HCT116 (cell line): ENCODE data around the gene CAPN5. TPM values are rescaled to one million over a fixed set of nuclear protein-coding genes. Genes with fewer than 3 reads are reported as not detected.

Source experiments
- ATAC-seq: fragments of 200-7000 bp; cut with Tn5 transposase; 2 replicates; pipeline ENCODE4 v1.9.1; 2020; ENCODE audit warnings: mild to moderate bottlenecking, moderate library complexity
- BruUV-seq: library from RNA; stranded (reverse); fragments of 400-500 nt; replicated peaks from 2 replicates; lab custom pipeline; 2021; lab: Mats Ljungman, UMichigan
- CTCF ChIA-PET: fragments of 300-600 bp; sonication (Branson Sonifier 250); formaldehyde crosslinking; loops from one replicate; lab custom pipeline; 2021; ENCODE audit warnings: antibody characterized with exemption; lab: Charles Lee
- POLR2A ChIA-PET: fragments of 300-600, 350-600 bp; sonication (Branson Sonifier 250); formaldehyde crosslinking; loops from one replicate; lab custom pipeline; 2021; ENCODE audit warnings: antibody characterized with exemption; lab: Charles Lee
- RAD21 ChIA-PET, 2 experiments: fragments of 300-600 bp; sonication (Branson Sonifier 250); formaldehyde crosslinking; loops; one replicate each; lab custom pipeline; 2023; ENCODE audit warnings: low total read pairs in 2 of 2; ENCODE audit not compliant: uncharacterized antibody in 2 of 2, unreplicated experiment in 2 of 2, low non-redundant PET in 1 of 2; lab: Charles Lee
- DNase-seq: peaks from one replicate; pipeline ENCODE4 v3.0.0-alpha.2; 2010; ENCODE audit warnings: low read depth, low spot score
- H2AFZ ChIP-seq: fragments of 200-600 bp; shearing (Covaris generic), sonication (generic); 2 replicates; pipeline ENCODE4 v1.6.1; 2017; ENCODE audit warnings: low read depth, mixed run types, mixed read lengths, antibody characterized with exemption, low read length; ENCODE audit not compliant: poor library complexity, severe bottlenecking
- H3K27ac ChIP-seq: 2 replicates; pipeline ENCODE4 v1.5.1; 2012; ENCODE audit warnings: low read depth, low read length
- H3K27me3 ChIP-seq: fragments of 200-600 bp; sonication (generic); 2 replicates; pipeline ENCODE4 v1.6.1; 2016; ENCODE audit warnings: mixed run types, low read length, mixed read lengths; ENCODE audit not compliant: insufficient read depth
- H3K36me3 ChIP-seq, 2 experiments: fragments of 200-500 bp in 1 of 2; fragments of 200-600 bp in 1 of 2; sonication (Bioruptor generic) in 1 of 2; sonication (generic) in 1 of 2; 2 replicates each; pipeline versions ENCODE4 v1.5.1 to v1.6.1; 2014 to 2016; ENCODE audit warnings: low read length in 2 of 2, inconsistent platforms in 1 of 2, mixed read lengths in 1 of 2, mixed run types in 1 of 2; ENCODE audit not compliant: insufficient read depth in 2 of 2, control insufficient read depth in 1 of 2
- H3K4me1 ChIP-seq, 2 experiments: fragments of 200-600 bp in 1 of 2; sonication (generic) in 1 of 2; 2 replicates each; pipeline versions ENCODE4 v1.5.1 to v1.6.1; 2012 to 2017; ENCODE audit warnings: low read length in 2 of 2, inconsistent platforms in 1 of 2, mild to moderate bottlenecking in 1 of 2, mixed read lengths in 1 of 2, mixed run types in 1 of 2, moderate library complexity in 1 of 2; ENCODE audit not compliant: insufficient read depth in 2 of 2, control insufficient read depth in 1 of 2
- H3K4me2 ChIP-seq: fragments of 200-600 bp; sonication (generic); 2 replicates; pipeline ENCODE4 v1.6.1; 2017; ENCODE audit warnings: mixed run types, low read length, mixed read lengths
- H3K4me3 ChIP-seq, 2 experiments: fragments of 200-600 bp in 1 of 2; sonication (generic) in 1 of 2; replicated peaks in 1 of 2; 2 replicates each; pipeline ENCODE4 v1.5.1; 2011 to 2016; ENCODE audit warnings: low read length in 2 of 2, control low read depth in 1 of 2, low read depth in 1 of 2, mild to moderate bottlenecking in 1 of 2, mixed read lengths in 1 of 2, mixed run types in 1 of 2
- H3K79me2 ChIP-seq: fragments of 200-600 bp; sonication (generic); 2 replicates; pipeline ENCODE4 v1.6.1; 2017; ENCODE audit warnings: mild to moderate bottlenecking, mixed run types, low read length, moderate library complexity, mixed read lengths; ENCODE audit not compliant: insufficient read depth
- H3K9ac ChIP-seq: fragments of 200-600 bp; sonication (generic); 2 replicates; pipeline ENCODE4 v1.6.1; 2016; ENCODE audit warnings: low read length, mixed read lengths
- H3K9me2 ChIP-seq: fragments of 200-600 bp; sonication (generic), shearing (Covaris generic); 2 replicates; pipeline ENCODE4 v1.6.1; 2017; ENCODE audit warnings: mixed run types, mild to moderate bottlenecking, moderate library complexity; ENCODE audit not compliant: insufficient read depth
- H3K9me3 ChIP-seq, 2 experiments: fragments of 200-500 bp in 1 of 2; fragments of 200-600 bp in 1 of 2; sonication (Bioruptor generic) in 1 of 2; sonication (generic) in 1 of 2; 2 replicates each; pipeline ENCODE4 v1.6.1; 2014 to 2017; ENCODE audit warnings: low read length in 2 of 2, mixed read lengths in 2 of 2, inconsistent platforms in 1 of 2, low read depth in 1 of 2, mild to moderate bottlenecking in 1 of 2, mixed run types in 1 of 2, moderate library complexity in 1 of 2; ENCODE audit not compliant: control insufficient read depth in 1 of 2, insufficient read depth in 1 of 2
- H4K20me1 ChIP-seq: fragments of 200-600 bp; sonication (generic), shearing (Covaris generic); 2 replicates; pipeline ENCODE4 v1.6.1; 2017; ENCODE audit warnings: mixed run types, mild to moderate bottlenecking, moderate library complexity; ENCODE audit not compliant: insufficient read depth
- CBX3 ChIP-seq: IDR thresholded peaks from 2 replicates; pipeline ENCODE4 v1.6.1; 2012; ENCODE audit warnings: low read depth
- EGR1 ChIP-seq: IDR thresholded peaks from 2 replicates; pipeline ENCODE4 v1.6.1; 2012; ENCODE audit warnings: low read depth
- ELF1 ChIP-seq: IDR thresholded peaks from 2 replicates; pipeline ENCODE4 v1.6.1; 2012; ENCODE audit warnings: low read depth, borderline replicate concordance
- JUND ChIP-seq: IDR thresholded peaks from 2 replicates; pipeline ENCODE4 v1.6.1; 2012
- MAX ChIP-seq: IDR thresholded peaks from 2 replicates; pipeline ENCODE4 v1.6.1; 2012
- RAD21 ChIP-seq: IDR thresholded peaks from 2 replicates; pipeline ENCODE4 v1.6.1; 2012; ENCODE audit warnings: low read depth, mild to moderate bottlenecking
- REST ChIP-seq: IDR thresholded peaks from 2 replicates; pipeline ENCODE4 v1.6.1; 2012; ENCODE audit warnings: low read depth
- SIN3A ChIP-seq: IDR thresholded peaks from 2 replicates; pipeline ENCODE4 v1.6.1; 2012; ENCODE audit warnings: low read depth
- SRF ChIP-seq: IDR thresholded peaks from 2 replicates; pipeline ENCODE4 v1.6.1; 2012; ENCODE audit warnings: low read depth
- TCF7L2 ChIP-seq: IDR thresholded peaks from 2 replicates; pipeline ENCODE4 v1.7.0; 2011; ENCODE audit warnings: borderline replicate concordance, inconsistent platforms; ENCODE audit not compliant: insufficient read depth, insufficient read length; ENCODE audit errors: extremely low read depth
- YY1 ChIP-seq: IDR thresholded peaks from 2 replicates; pipeline ENCODE4 v1.6.1; 2011; ENCODE audit warnings: low read length, low read depth, moderate library complexity, mild to moderate bottlenecking; ENCODE audit not compliant: insufficient replicate concordance; ENCODE audit errors: extremely low read depth
- ZFX ChIP-seq: fragments of 450-650 bp; IDR thresholded peaks from 2 replicates; pipeline ENCODE4 v1.6.1; 2017
- ZNF274 ChIP-seq: fragments of 200-500 bp; sonication (Bioruptor generic); IDR thresholded peaks from 2 replicates; pipeline ENCODE4 v1.6.1; 2014; ENCODE audit warnings: mild to moderate bottlenecking, low read depth, low read length, inconsistent platforms
- intact Hi-C: fragments of 100-400 bp; cut with micrococcal nuclease; formaldehyde crosslinking; loops from 2 replicates; pipeline ENCODE4 v1.10.0; 2022
- total RNA-seq: library from RNA; stranded (reverse); gene quantifications from one replicate; pipeline ENCODE4 v1.2.1, GENCODE V29; 2021; ENCODE audit not compliant: unreplicated experiment
- TF ChIP-seq, protein P1 (sequence below): IDR thresholded peaks from 2 replicates; pipeline ENCODE4 v1.6.1; 2011; ENCODE audit warnings: mild to moderate bottlenecking, low read length, moderate library complexity; ENCODE audit not compliant: insufficient replicate concordance; ENCODE audit errors: extremely low read depth

CAPN5 gene
- total RNA-seq, 1 experiment from 2014 or later = 8.6 TPM

- H3K9ac ChIP-seq = no peak overlapping the region
- intact Hi-C loops = no loop called here
Observed at GRCh38 chr11:77131560-77131959, 64.8 kb downstream of the CAPN5 start.

More at GRCh38 chr11:77131560-77131959, 64.8 kb downstream of the CAPN5 start:
- Histone ChIP-seq H3K27ac (no peak overlapping the region), H3K27me3 (no peaks in the 10 kb centered on the region), H3K4me1 (peaks cover 3 to 19% of the 10 kb centered on the region in 2 experiments; a peak in 3 of 4 replicates), H3K79me2 (no peaks in the 10 kb centered on the region), H3K9me3 (no peaks in the 10 kb centered on the region), H3K9me2 (no peaks in the 10 kb centered on the region), H3K4me3 (no peak overlapping the region), H2AFZ (no peak overlapping the region), H3K36me3 (no peaks in the 10 kb centered on the region), H4K20me1 (no peaks in the 10 kb centered on the region), H3K4me2 (no peak overlapping the region)
- no peak for DNase-seq
- POLR2A ChIA-PET = no interaction called here
- TF ChIP-seq JUND (no peak), ZNF274 (no peak), SRF (no peak), REST (no peak), ZFX (no peak), ELF1 (no peak), MAX (no peak), TCF7L2 (no peak), YY1 (no peak), RAD21 (no peak), CBX3 (no peak), SIN3A (no peak), EGR1 (no peak)
- TF ChIP-seq, protein P1, sequence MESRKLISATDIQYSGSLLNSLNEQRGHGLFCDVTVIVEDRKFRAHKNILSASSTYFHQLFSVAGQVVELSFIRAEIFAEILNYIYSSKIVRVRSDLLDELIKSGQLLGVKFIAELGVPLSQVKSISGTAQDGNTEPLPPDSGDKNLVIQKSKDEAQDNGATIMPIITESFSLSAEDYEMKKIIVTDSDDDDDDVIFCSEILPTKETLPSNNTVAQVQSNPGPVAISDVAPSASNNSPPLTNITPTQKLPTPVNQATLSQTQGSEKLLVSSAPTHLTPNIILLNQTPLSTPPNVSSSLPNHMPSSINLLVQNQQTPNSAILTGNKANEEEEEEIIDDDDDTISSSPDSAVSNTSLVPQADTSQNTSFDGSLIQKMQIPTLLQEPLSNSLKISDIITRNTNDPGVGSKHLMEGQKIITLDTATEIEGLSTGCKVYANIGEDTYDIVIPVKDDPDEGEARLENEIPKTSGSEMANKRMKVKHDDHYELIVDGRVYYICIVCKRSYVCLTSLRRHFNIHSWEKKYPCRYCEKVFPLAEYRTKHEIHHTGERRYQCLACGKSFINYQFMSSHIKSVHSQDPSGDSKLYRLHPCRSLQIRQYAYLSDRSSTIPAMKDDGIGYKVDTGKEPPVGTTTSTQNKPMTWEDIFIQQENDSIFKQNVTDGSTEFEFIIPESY = no peak
- RAD21 ChIA-PET = no interaction called here
- no TSS peak for BruUV-seq
- ATAC-seq = no peak
- CTCF ChIA-PET = no interaction called here
